K562 (cell line): ENCODE measurements around the gene CRABP1. TPM values are rescaled to one million over a fixed set of nuclear protein-coding genes. Genes with fewer than 3 reads are reported as not detected.
A peak's percentile ranks its signal among the peaks of the same experiment; 100 is the strongest.

Experiments used
- ATAC-seq: fragments of 200-7000 bp; cut with Tn5 transposase; 3 replicates; pipeline ENCODE4 v1.9.1; 2020; ENCODE audit warnings: moderate library complexity
- BruUV-seq: library from RNA; stranded (reverse); fragments of 400-500 nt; replicated peaks from 2 replicates; lab custom pipeline; 2021; lab: Mats Ljungman, UMichigan
- CTCF ChIA-PET: fragments of 300-600 bp; formaldehyde crosslinking; extraction: SDS; loops from one replicate; lab custom pipeline; 2021; ENCODE audit warnings: low intra/inter-chr PET ratio; lab: Yijun Ruan, JAX
- POLR2A ChIA-PET: fragments of 300-600, 350-650 bp; sonication (Branson Sonifier 250); formaldehyde crosslinking; extraction: SDS; loops from one replicate; lab custom pipeline; 2021; ENCODE audit warnings: antibody characterized with exemption, inconsistent platforms; lab: Yijun Ruan, JAX
- DNase-seq, 4 experiments: peaks; one replicate each; pipeline versions ENCODE4 v3.0.0 to v3.0.0-alpha.2; 2011 to 2018; ENCODE audit warnings: low spot score in 3 of 4, mixed read lengths in 3 of 4; ENCODE audit errors: extremely low read depth in 1 of 4
- FAIRE-seq: peaks from 2 replicates; lab custom pipeline; 2011; peaks lifted over from hg19 to GRCh38; lab: Jason Lieb, UNC
- H2AFZ ChIP-seq: 2 replicates; pipeline ENCODE4 v1.6.0; 2011; ENCODE audit warnings: low read depth, low read length, control low read depth, inconsistent platforms
- H3K27ac ChIP-seq: fragments of 200-600 bp; 3 replicates; pipeline ENCODE4 v1.8.0; 2011; ENCODE audit warnings: low read depth, mild to moderate bottlenecking, control low read depth, inconsistent platforms, low read length, moderate library complexity, mixed read lengths; ENCODE audit errors: extremely low read depth
- H3K27me3 ChIP-seq, 2 experiments: fragments of 300-600 bp in 1 of 2; 2 replicates in 1 of 2; 3 replicates in 1 of 2; pipeline versions ENCODE4 v1.6.0 to v1.8.0; 2011; ENCODE audit warnings: inconsistent platforms in 2 of 2, low read length in 2 of 2, mild to moderate bottlenecking in 1 of 2, mixed read lengths in 1 of 2, moderate library complexity in 1 of 2; ENCODE audit not compliant: control insufficient read depth in 2 of 2, insufficient read depth in 2 of 2
- H3K36me3 ChIP-seq: fragments of 300-600 bp; 3 replicates; pipeline ENCODE4 v1.8.0; 2011; ENCODE audit warnings: mild to moderate bottlenecking, low read length, inconsistent platforms; ENCODE audit not compliant: control insufficient read depth, insufficient read depth
- H3K4me1 ChIP-seq, 2 experiments: fragments of 200-600 bp in 1 of 2; replicated peaks in 1 of 2; 2 replicates in 1 of 2; 3 replicates in 1 of 2; pipeline versions ENCODE4 v1.5.1 to v1.8.0; 2011; ENCODE audit warnings: inconsistent platforms in 2 of 2, low read length in 2 of 2, mild to moderate bottlenecking in 1 of 2, mixed read lengths in 1 of 2, moderate library complexity in 1 of 2; ENCODE audit not compliant: control insufficient read depth in 2 of 2, insufficient read depth in 2 of 2
- H3K4me2 ChIP-seq: 2 replicates; pipeline ENCODE4 v1.6.1; 2011; ENCODE audit warnings: low read length, control low read depth, inconsistent platforms, mixed read lengths; ENCODE audit not compliant: insufficient read depth
- H3K4me3 ChIP-seq: fragments of 200-600 bp; sonication (generic), shearing (Covaris generic); 2 replicates; pipeline ENCODE4 v1.5.1; 2016; ENCODE audit warnings: control low read depth, inconsistent platforms
- H3K79me2 ChIP-seq: fragments of 200-600 bp; 3 replicates; pipeline ENCODE4 v1.8.0; 2011; ENCODE audit warnings: low read length, inconsistent platforms; ENCODE audit not compliant: control insufficient read depth, insufficient read depth
- H3K9ac ChIP-seq, 2 experiments: 2 replicates each; pipeline versions ENCODE4 v1.6.0 to v1.6.1; 2011; ENCODE audit warnings: low read depth in 2 of 2, low read length in 2 of 2, control low read depth in 1 of 2, inconsistent platforms in 1 of 2, mild to moderate bottlenecking in 1 of 2, mixed read lengths in 1 of 2; ENCODE audit not compliant: insufficient read depth in 1 of 2
- H3K9me1 ChIP-seq: one replicate; pipeline ENCODE4 v1.6.0; 2011; ENCODE audit warnings: inconsistent platforms, mild to moderate bottlenecking, low read length, moderate library complexity; ENCODE audit not compliant: control insufficient read depth, insufficient read depth
- H3K9me3 ChIP-seq: replicated peaks from 2 replicates; pipeline ENCODE4 v1.5.1; 2011; ENCODE audit warnings: low read depth, low read length, inconsistent platforms; ENCODE audit not compliant: control insufficient read depth, insufficient read depth
- H4K20me1 ChIP-seq: replicated peaks from 2 replicates; pipeline ENCODE4 v1.6.1; 2011; ENCODE audit warnings: low read length, inconsistent platforms, mixed read lengths; ENCODE audit not compliant: control insufficient read depth, insufficient read depth
- CTCF ChIP-seq, 3 experiments: IDR thresholded peaks in 2 of 3; conservative IDR thresholded peaks in 1 of 3; 2 replicates each; pipeline ENCODE4 v1.5.1; 2011 to 2012; ENCODE audit warnings: low read length in 3 of 3, mild to moderate bottlenecking in 3 of 3, control low read depth in 2 of 3, improper control_type of control experiment in 1 of 3, inconsistent platforms in 1 of 3, low read depth in 1 of 3, mixed read lengths in 1 of 3, moderate library complexity in 1 of 3; ENCODE audit not compliant: insufficient read depth in 2 of 3
- CTCFL ChIP-seq: IDR thresholded peaks from 2 replicates; pipeline ENCODE4 v1.6.1; 2011; ENCODE audit warnings: borderline replicate concordance, low read depth, mild to moderate bottlenecking, moderate library complexity, low read length; ENCODE audit not compliant: insufficient read depth, poor library complexity, severe bottlenecking
- DDX20 ChIP-seq: fragments of 450-650 bp; IDR thresholded peaks from 2 replicates; pipeline ENCODE4 v1.6.1; 2016; ENCODE audit warnings: missing genetic modification characterization, low read depth, mild to moderate bottlenecking, missing compliant biosample characterization, moderate library complexity
- EHMT2 ChIP-seq: fragments of 450-650 bp; IDR thresholded peaks from 2 replicates; pipeline ENCODE4 v1.6.1; 2018; ENCODE audit warnings: antibody characterized with exemption
- ETV5 ChIP-seq: sonication (generic); formaldehyde crosslinking; IDR thresholded peaks from 2 replicates; pipeline ENCODE4 v1.4.0; 2020; ENCODE audit warnings: low read depth, mild to moderate bottlenecking, missing genetic modification reagents
- FOXK2 ChIP-seq, 2 experiments: fragments of 450-650 bp; IDR thresholded peaks in 1 of 2; conservative IDR thresholded peaks in 1 of 2; 2 replicates each; pipeline ENCODE4 v1.6.1; 2016; ENCODE audit warnings: low read depth in 2 of 2, mild to moderate bottlenecking in 1 of 2
- GATAD2B ChIP-seq: fragments of 450-650 bp; IDR thresholded peaks from 2 replicates; pipeline ENCODE4 v1.6.1; 2017; ENCODE audit warnings: mild to moderate bottlenecking, borderline replicate concordance
- RAD21 ChIP-seq, 2 experiments: fragments of 250-450 bp in 1 of 2; fragments of 450-650 bp in 1 of 2; sonication (Bioruptor Pico) in 1 of 2; formaldehyde crosslinking in 1 of 2; IDR thresholded peaks in 1 of 2; conservative IDR thresholded peaks in 1 of 2; 2 replicates each; pipeline versions ENCODE4 v1.4.0 to v1.8.0; 2020 to 2022; ENCODE audit warnings: mild to moderate bottlenecking in 2 of 2, moderate library complexity in 1 of 2
- RBFOX2 ChIP-seq: fragments of 200-400 bp; formaldehyde crosslinking; IDR thresholded peaks from 2 replicates; pipeline ENCODE4 v1.6.1; 2017; ENCODE audit warnings: low read depth, mild to moderate bottlenecking, low read length, moderate library complexity
- RFX5 ChIP-seq: IDR thresholded peaks from 2 replicates; pipeline ENCODE4 v1.6.1; 2011; ENCODE audit warnings: low read depth, mild to moderate bottlenecking, improper control_type of control experiment, low read length
- SMC3 ChIP-seq: conservative IDR thresholded peaks from 2 replicates; pipeline ENCODE4 v1.6.1; 2011; ENCODE audit warnings: low read depth, low read length, improper control_type of control experiment; ENCODE audit not compliant: insufficient read depth
- SNIP1 ChIP-seq: fragments of 450-650 bp; IDR thresholded peaks from 2 replicates; pipeline ENCODE4 v1.7.1; 2017; ENCODE audit warnings: low read depth, mild to moderate bottlenecking
- XRCC4 ChIP-seq: IDR thresholded peaks from one replicate; pipeline ENCODE4 v1.6.1; 2011; ENCODE audit not compliant: insufficient read depth, insufficient read length; ENCODE audit errors: extremely low read depth
- ZBTB7A ChIP-seq: IDR thresholded peaks from 2 replicates; pipeline ENCODE4 v1.6.1; 2011; ENCODE audit warnings: low read depth, mild to moderate bottlenecking, low read length, moderate library complexity, borderline replicate concordance; ENCODE audit not compliant: control insufficient read depth
- ZNF134 ChIP-seq: fragments of 250-450 bp; sonication (Bioruptor Pico); conservative IDR thresholded peaks from 2 replicates; pipeline ENCODE4 v1.4.0; 2020
- ZNF695 ChIP-seq: fragments of 450-650 bp; formaldehyde crosslinking; IDR thresholded peaks from 2 replicates; pipeline ENCODE4 v1.4.0; 2020; ENCODE audit warnings: mild to moderate bottlenecking, moderate library complexity
- WGBS: fragments of 100-300 bp; shearing (Covaris generic); methylation state at CpG from one replicate; pipeline ENCODE4 v1.1.6; 2016; ENCODE audit warnings: low coverage, mixed read lengths; ENCODE audit not compliant: insufficient coverage; ENCODE audit errors: missing lambda C conversion rate; 5-methylcytosine and 5-hydroxymethylcytosine counted together
- in situ Hi-C: fragments of 300-500 bp; cut with MboI; formaldehyde crosslinking; loops from 4 replicates; pipeline ENCODE4 v1.15.0; 2018; ENCODE audit warnings: inconsistent platforms, mixed read lengths
- intact Hi-C: fragments of 100-400 bp; cut with micrococcal nuclease; formaldehyde crosslinking; loops from 2 replicates; pipeline ENCODE4 v1.14.2; 2022
- polyA plus RNA-seq, 8 experiments: library from polyadenylated mRNA; depleted of rRNA in 4 of 8; stranded (reverse) in 5 of 8; unstranded in 3 of 8; fragments of >200 nt; fragmentation: Nextera tagmentation in 2 of 8; fragmentation: Illumina TruSeq in 1 of 8; extraction: Ambion mirVana in 2 of 8; extraction: Trizol in 1 of 8; gene quantifications; 2 replicates each; pipeline versions ENCODE4 v1.2.1 to v1.2.3, GENCODE V29; 2011 to 2014; ENCODE audit warnings: inconsistent platforms in 1 of 8, missing spikeins in 1 of 8
- total RNA-seq, 7 experiments: library from RNA; depleted of rRNA in 6 of 7; stranded (reverse); fragments of >200 nt in 6 of 7; fragmentation: Illumina TruSeq in 2 of 7; extraction: Trizol in 2 of 7; gene quantifications; 2 replicates each; pipeline versions ENCODE4 v1.2.1 to v1.2.3, GENCODE V29; 2011 to 2021; ENCODE audit warnings: low replicate concordance in 1 of 7

The CRABP1 gene
- total and polyA plus RNA-seq, 9 of the 15 experiments (the other 6 are each of a cell fraction or from before 2014, with no cell fraction given), result 0.60 TPM; not detected in 8

GRCh38 chr15:78315686-78316282, 24.4 kb upstream of the CRABP1 start:
- DNase-seq (peak; percentile 40 to 58 (median 49)), ATAC-seq (peak; percentile 86), FAIRE-seq (peak; percentile 67)
- no peaks in the 10 kb centered on the region for H4K20me1 ChIP-seq
- H3K9ac ChIP-seq, result peak overlapping the region in 1 of 2 experiments; percentile 19; a peak in 1 of 4 replicates
- H3K27me3 ChIP-seq, result no peaks in the 10 kb centered on the region
- H3K36me3 ChIP-seq, result no peaks in the 10 kb centered on the region
- no peak overlapping the region for H3K4me2 ChIP-seq
- WGBS, result 60% methylated on average over 7 of the region's 7 CpGs
- H3K9me3 ChIP-seq, result no peaks in the 10 kb centered on the region
- POLR2A ChIA-PET, result interaction anchor here (1.2 to 1.6 kb wide), 2 partner anchors 16 to 23 kb away, joined by 4 read pairs; partner anchors contain the start of gene SKIC8
- H3K4me3 ChIP-seq, result no peak overlapping the region
- H2AFZ ChIP-seq, result peak overlapping the region; percentile 88; the same call in 1 of the 2 replicates
- peaks cover 9 to 13% of the 10 kb centered on the region in 2 experiments; a peak in 4 of 5 replicates for H3K4me1 ChIP-seq
- in situ Hi-C loops (loop anchor here (10.0 kb wide), 2 partner anchors 169 to 399 kb away; no protein-coding TSS in a partner anchor), intact Hi-C loops (no loop called here)
- no TSS peak for BruUV-seq
- CTCF ChIA-PET, result no interaction called here
- H3K27ac ChIP-seq, result no peak overlapping the region
- H3K9me1 ChIP-seq, result peaks cover 7% of the 10 kb centered on the region
- H3K79me2 ChIP-seq, result no peaks in the 10 kb centered on the region
- TF ChIP-seq ETV5 (CRISPR knock-in tag), result no peak
- no peak for TF ChIP-seq GATAD2B
- TF ChIP-seq RBFOX2, result no peak
- no peak for TF ChIP-seq RFX5
- TF ChIP-seq FOXK2 (conservative IDR thresholded peaks at IDR 0.05 in 1 of 2, IDR thresholded peaks at IDR 0.05 in 1 of 2; ENCODE audit: low read depth in 2 of 2), result no peak
- peak; percentile 37; the same call in 1 of the 2 replicates for TF ChIP-seq SMC3
- TF ChIP-seq EHMT2, result no peak
- no peak for TF ChIP-seq SNIP1
- TF ChIP-seq CTCFL, result peak; percentile 25
- no peak for TF ChIP-seq DDX20 (tag)
- peak; percentile 41; the same call in 1 of the 2 replicates for TF ChIP-seq ZBTB7A
- no peak for TF ChIP-seq XRCC4
- TF ChIP-seq ZNF695 (CRISPR knock-in tag), result no peak
- TF ChIP-seq RAD21 (CRISPR knock-in tag; conservative IDR thresholded peaks at IDR 0.05 in 1 of 2, IDR thresholded peaks at IDR 0.05 in 1 of 2), result peak in 1 of 2 experiments; percentile 43; a peak in 2 of 4 replicates
- TF ChIP-seq CTCF (IDR thresholded peaks at IDR 0.05 in 2 of 3, conservative IDR thresholded peaks at IDR 0.05 in 1 of 3; ENCODE audit: insufficient read depth in 2 of 3, low read depth in 1 of 3, low read length in 3 of 3), result peak; percentile 51 to 68 (median 56)
- no peak for TF ChIP-seq ZNF134 (CRISPR knock-in tag)
